Hepatocyte (in vitro differentiated cells): ENCODE data around the gene LMF2.

Source experiments
- CTCF ChIP-seq: fragments of 200-600 bp; sonication (generic); IDR thresholded peaks from 2 replicates; pipeline ENCODE4 v1.5.1; 2016; ENCODE audit warnings: antibody characterized with exemption, mild to moderate bottlenecking; ENCODE audit not compliant: poor library complexity
- EZH2 ChIP-seq: fragments of 200-600 bp; sonication (generic); IDR thresholded peaks from 2 replicates; pipeline ENCODE4 v1.6.1; 2016; ENCODE audit warnings: antibody characterized with exemption, mild to moderate bottlenecking, borderline replicate concordance

GRCh38 chr22:50460938-50461337 lies 46.6 kb downstream of the LMF2 start:
- TF ChIP-seq CTCF (no peak), EZH2 (no peak)
